ENCODE results near the gene CDK6. TPM values are rescaled to one million over a fixed set of nuclear protein-coding genes. Genes with fewer than 3 reads are reported as not detected.

The CDK6 gene
- total RNA-seq, 6 experiments from 2014 or later = 6.9 to 23.7 (median 17.0) TPM

GRCh38 chr7:92603089-92603445 lies 233.3 kb downstream of the CDK6 start:
- TF ChIP-seq POLR2A (IDR thresholded peaks at IDR 0.05) = no peak
- TF ChIP-seq CTCF (IDR thresholded peaks at IDR 0.05) = no peak

GRCh38 chr7:92602352-92603088 lies 233.9 kb downstream of the CDK6 start:
- Histone ChIP-seq H3K9me3 (no peaks in the 10 kb centered on the region), H3K4me3 (no peak overlapping the region), H3K4me1 (peaks cover 0 to 6% (median 0%) of the 10 kb centered on the region in 4 donors), H3K27me3 (no peaks in the 10 kb centered on the region), H3K36me3 (no peaks in the 10 kb centered on the region), H3K27ac (no peak overlapping the region)
- TF ChIP-seq POLR2A (IDR thresholded peaks at IDR 0.05) (no peak), CTCF (IDR thresholded peaks at IDR 0.05) (no peak)
- 80% methylated on average over 2 of the region's 2 CpGs for WGBS (ENCODE audit: insufficient coverage, low coverage, low lambda C conversion rate, missing lambda C conversion rate)
- no peak for DNase-seq
- intact Hi-C loops (cut with DNase I) = no loop called here
- ATAC-seq = no peak

More at GRCh38 chr7:92603089-92603445, 233.3 kb downstream of the CDK6 start:
- intact Hi-C loops (cut with DNase I) = no loop called here
- Histone ChIP-seq H3K27ac (no peak overlapping the region), H3K4me1 (peaks cover 0 to 6% (median 0%) of the 10 kb centered on the region in 4 donors), H3K4me3 (no peak overlapping the region), H3K27me3 (no peaks in the 10 kb centered on the region), H3K36me3 (no peaks in the 10 kb centered on the region), H3K9me3 (no peaks in the 10 kb centered on the region)
- no peak for DNase-seq
- no peak for ATAC-seq
- WGBS (ENCODE audit: insufficient coverage, low coverage, low lambda C conversion rate, missing lambda C conversion rate) = 100% methylated on average over 1 of the region's 1 CpG

GRCh38 chr7:92598310-92598981 lies 237.9 kb downstream of the CDK6 start:
- Histone ChIP-seq H3K4me1 (peaks cover 0 to 6% (median 0%) of the 10 kb centered on the region in 4 donors), H3K9me3 (no peaks in the 10 kb centered on the region), H3K27me3 (no peaks in the 10 kb centered on the region)

GRCh38 chr7:92595281-92595680 lies 241.1 kb downstream of the CDK6 start:
- DNase-seq (no peak), ATAC-seq (no peak)
- H3K36me3 ChIP-seq = no peaks in the 10 kb centered on the region
- H3K27me3 ChIP-seq = no peaks in the 10 kb centered on the region
- intact Hi-C loops (cut with DNase I) = no loop called here
- H3K9me3 ChIP-seq = no peaks in the 10 kb centered on the region
- H3K27ac ChIP-seq = no peak overlapping the region
- TF ChIP-seq CTCF (IDR thresholded peaks at IDR 0.05) = no peak
- TF ChIP-seq POLR2A (IDR thresholded peaks at IDR 0.05) = no peak
- WGBS (ENCODE audit: insufficient coverage, low coverage, low lambda C conversion rate, missing lambda C conversion rate) = 59% methylated on average over 4 of the region's 4 CpGs
- H3K4me3 ChIP-seq = no peak overlapping the region
- peaks cover 0 to 11% (median 0%) of the 10 kb centered on the region in 4 donors for H3K4me1 ChIP-seq

More at GRCh38 chr7:92598310-92598981, 237.9 kb downstream of the CDK6 start:
- TF ChIP-seq CTCF (IDR thresholded peaks at IDR 0.05) = no peak
- no peak for TF ChIP-seq POLR2A (IDR thresholded peaks at IDR 0.05)
- no peaks in the 10 kb centered on the region for H3K36me3 ChIP-seq
- ATAC-seq (peak; percentile 57 to 85 (median 61)), DNase-seq (no peak)
- no peak overlapping the region for H3K4me3 ChIP-seq
- no peak overlapping the region for H3K27ac ChIP-seq
- intact Hi-C loops (cut with DNase I) = no loop called here
- 40% methylated on average over 1 of the region's 1 CpG for WGBS (ENCODE audit: insufficient coverage, low coverage, low lambda C conversion rate, missing lambda C conversion rate)

All from right lobe of liver (tissue), 6 donors.